T-cell (primary cell): ENCODE data around the gene MSLN. TPM values are rescaled to one million over a fixed set of nuclear protein-coding genes. Genes with fewer than 3 reads are reported as not detected.

Source experiments
- ATAC-seq, 4 experiments: fragments of 200-7000 bp in 3 of 4; fragments of 150-1000 bp in 1 of 4; cut with Tn5 transposase; replicated peaks in 1 of 4; 1 replicate in 3 of 4; 2 replicates in 1 of 4; pipeline ENCODE4 v1.10.0; 2021; ENCODE audit warnings: moderate library complexity in 3 of 4, mild to moderate bottlenecking in 2 of 4, moderate number of reproducible peaks in 1 of 4
- CTCF ChIA-PET, 2 donors: fragments of 300-600 bp; sonication (Branson Sonifier 250); formaldehyde crosslinking; loops; one replicate each; lab custom pipeline; 2022; ENCODE audit warnings: antibody characterized with exemption in 2 of 2; lab: Charles Lee
- POLR2A ChIA-PET, 2 donors: fragments of 300-600 bp; sonication (Branson Sonifier 250); formaldehyde crosslinking; loops; one replicate each; lab custom pipeline; 2022; ENCODE audit warnings: antibody characterized with exemption in 2 of 2; lab: Charles Lee
- DNase-seq, 35 experiments: peaks; one replicate each; pipeline versions ENCODE4 v3.0.0 to v3.0.0-alpha.2; 2013 to 2023
- H3K27ac ChIP-seq: one replicate; pipeline ENCODE4 v1.5.1; 2013; ENCODE audit warnings: low read length
- H3K27me3 ChIP-seq, 2 experiments: replicated peaks in 1 of 2; 1 replicate in 1 of 2; 2 replicates in 1 of 2; pipeline versions ENCODE4 v1.6.1 to v1.7.0; 2013; ENCODE audit warnings: low read length in 1 of 2, mixed read lengths in 1 of 2; ENCODE audit not compliant: control insufficient read depth in 2 of 2, insufficient read depth in 2 of 2; ENCODE audit errors: extremely low read depth in 1 of 2
- H3K36me3 ChIP-seq, 2 donors: 1 replicate in 1 of 2; 2 replicates in 1 of 2; pipeline versions ENCODE4 v1.6.1 to v1.7.0; 2013; ENCODE audit warnings: low read length in 1 of 2; ENCODE audit not compliant: control insufficient read depth in 2 of 2, insufficient read depth in 1 of 2; ENCODE audit errors: extremely low read depth in 1 of 2
- H3K4me1 ChIP-seq, 2 experiments: 1 replicate in 1 of 2; 2 replicates in 1 of 2; pipeline versions ENCODE4 v1.6.1 to v1.7.0; 2013; ENCODE audit warnings: low read length in 2 of 2, mixed read lengths in 1 of 2; ENCODE audit not compliant: insufficient read depth in 2 of 2, control insufficient read depth in 1 of 2; ENCODE audit errors: extremely low read depth in 1 of 2
- H3K4me3 ChIP-seq, 2 donors: 1 replicate in 1 of 2; 2 replicates in 1 of 2; pipeline versions ENCODE4 v1.5.1 to v1.7.0; 2013; ENCODE audit warnings: mild to moderate bottlenecking in 2 of 2, low read length in 1 of 2, moderate library complexity in 1 of 2; ENCODE audit not compliant: control insufficient read depth in 1 of 2; ENCODE audit errors: extremely low read depth in 1 of 2
- H3K9me3 ChIP-seq: 2 replicates; pipeline ENCODE4 v1.7.0; 2013
- H3K27ac Mint-ChIP-seq, 2 donors: one replicate each; pipeline ENCODE4 v1.8.0; 2020 to 2021; ENCODE audit warnings: mild to moderate bottlenecking in 2 of 2, mixed read lengths in 2 of 2
- H3K27me3 Mint-ChIP-seq, 2 donors: one replicate each; pipeline ENCODE4 v1.8.0; 2021 to 2022; ENCODE audit warnings: mixed read lengths in 2 of 2
- H3K36me3 Mint-ChIP-seq: one replicate; pipeline ENCODE4 v1.8.0; 2021; ENCODE audit warnings: mixed read lengths
- H3K4me1 Mint-ChIP-seq, 3 donors: one replicate each; pipeline ENCODE4 v1.8.0; 2020 to 2022; ENCODE audit warnings: mixed read lengths in 3 of 3, mild to moderate bottlenecking in 1 of 3
- H3K4me3 Mint-ChIP-seq, 3 donors: one replicate each; pipeline ENCODE4 v1.8.0; 2020 to 2022; ENCODE audit warnings: mild to moderate bottlenecking in 3 of 3, mixed read lengths in 3 of 3, moderate library complexity in 3 of 3
- H3K9me3 Mint-ChIP-seq, 3 donors: one replicate each; pipeline ENCODE4 v1.8.0; 2020 to 2022; ENCODE audit warnings: mixed read lengths in 3 of 3
- WGBS: methylation state at CpG from one replicate; pipeline ENCODE4 v1.1.5; 2013; ENCODE audit warnings: missing lambda C conversion rate; ENCODE audit not compliant: insufficient coverage; 5-methylcytosine and 5-hydroxymethylcytosine counted together
- total RNA-seq, 35 experiments: library from RNA in 6 of 35; stranded (reverse) in 6 of 35; fragments of 120-200 nt in 1 of 35; gene quantifications; one replicate each; pipeline versions ENCODE4 v1.2.1 to v1.2.4 and lab custom pipeline; 2013 to 2026

MSLN gene
- total RNA-seq, 5 donors from 2014 or later (not counting 1 experiment from before 2014, with no cell fraction given): 0.55 to 0.60 TPM; not detected in 3

- CTCF ChIA-PET: interaction anchor here (0.5 to 0.6 kb wide), 2 partner anchors 220 to 313 kb away, joined by 3 read pairs; no protein-coding TSS in a partner anchor
- DNase-seq (no peak), ATAC-seq (no peak)
- Histone ChIP-seq H3K36me3 (no peaks in the 10 kb centered on the region), H3K4me3 (no peak overlapping the region), H3K27me3 (peaks cover 0 to 16% of the 10 kb centered on the region in 2 experiments), H3K4me1 (peaks cover 0 to 19% of the 10 kb centered on the region in 2 experiments), H3K27ac (no peak overlapping the region), H3K9me3 (no peaks in the 10 kb centered on the region)
- H3K9me3 Mint-ChIP-seq: no peaks in the 10 kb centered on the region
- H3K4me3 Mint-ChIP-seq: no peak overlapping the region
- 88% methylated on average over 15 of the region's 21 CpGs for WGBS
- no peaks in the 10 kb centered on the region for H3K27me3 Mint-ChIP-seq
- H3K27ac Mint-ChIP-seq: no peak overlapping the region
- no peaks in the 10 kb centered on the region for H3K36me3 Mint-ChIP-seq
- POLR2A ChIA-PET: interaction anchor here in 1 of 2 donors (0.7 kb wide), 1 partner anchor 30 kb away, joined by 3 read pairs; no protein-coding TSS in a partner anchor
- peaks cover 0 to 11% (median 8%) of the 10 kb centered on the region in 3 donors for H3K4me1 Mint-ChIP-seq
Measured at GRCh38 chr16:743794-744500, 16.6 kb upstream of the MSLN start.

GRCh38 chr16:745739-746138, 14.8 kb upstream of the MSLN start:
- Histone ChIP-seq H3K4me3 (no peak overlapping the region), H3K27ac (no peak overlapping the region), H3K9me3 (no peaks in the 10 kb centered on the region), H3K4me1 (peaks cover 0 to 5% of the 10 kb centered on the region in 2 experiments), H3K36me3 (no peaks in the 10 kb centered on the region), H3K27me3 (peaks cover 0 to 16% of the 10 kb centered on the region in 2 experiments)
- ATAC-seq (no peak), DNase-seq (no peak)
- no peaks in the 10 kb centered on the region for H3K36me3 Mint-ChIP-seq
- 17% methylated on average over 1 of the region's 14 CpGs for WGBS
- H3K4me1 Mint-ChIP-seq: peaks cover 0 to 3% (median 0%) of the 10 kb centered on the region in 3 donors
- ChIA-PET CTCF (interaction anchor here in 1 of 2 donors (0.5 kb wide), 1 partner anchor 30 kb away, joined by 3 read pairs; no protein-coding TSS in a partner anchor), POLR2A (no interaction called here)
- no peaks in the 10 kb centered on the region for H3K27me3 Mint-ChIP-seq
- H3K27ac Mint-ChIP-seq: no peak overlapping the region
- H3K4me3 Mint-ChIP-seq: no peak overlapping the region
- H3K9me3 Mint-ChIP-seq: no peaks in the 10 kb centered on the region

GRCh38 chr16:746637-747036, 13.9 kb upstream of the MSLN start:
- Histone ChIP-seq H3K27ac (no peak overlapping the region), H3K4me3 (no peak overlapping the region), H3K9me3 (no peaks in the 10 kb centered on the region), H3K27me3 (peaks cover 0 to 16% of the 10 kb centered on the region in 2 experiments), H3K4me1 (no peaks in the 10 kb centered on the region), H3K36me3 (no peaks in the 10 kb centered on the region)
- H3K4me3 Mint-ChIP-seq: no peak overlapping the region
- ATAC-seq (no peak), DNase-seq (no peak)
- H3K27ac Mint-ChIP-seq: no peak overlapping the region
- ChIA-PET POLR2A (no interaction called here), CTCF (no interaction called here)
- H3K27me3 Mint-ChIP-seq: no peaks in the 10 kb centered on the region
- no peaks in the 10 kb centered on the region for H3K9me3 Mint-ChIP-seq
- 88% methylated on average over 4 of the region's 13 CpGs for WGBS
- no peaks in the 10 kb centered on the region for H3K4me1 Mint-ChIP-seq
- no peaks in the 10 kb centered on the region for H3K36me3 Mint-ChIP-seq

GRCh38 chr16:747978-748746, 12.4 kb upstream of the MSLN start:
- Mint-ChIP-seq H3K4me1 (no peaks in the 10 kb centered on the region), H3K36me3 (no peaks in the 10 kb centered on the region), H3K27ac (no peak overlapping the region), H3K9me3 (no peaks in the 10 kb centered on the region), H3K27me3 (no peaks in the 10 kb centered on the region), H3K4me3 (no peak overlapping the region)
- H3K4me3 ChIP-seq: no peak overlapping the region
- POLR2A ChIA-PET: no interaction called here
- CTCF ChIA-PET: no interaction called here
- no peaks in the 10 kb centered on the region for H3K36me3 ChIP-seq
- H3K9me3 ChIP-seq: no peaks in the 10 kb centered on the region
- H3K27me3 ChIP-seq: peaks cover 0 to 16% of the 10 kb centered on the region in 2 experiments
- WGBS: 79% methylated on average over 26 of the region's 39 CpGs
- no peak overlapping the region for H3K27ac ChIP-seq
- DNase-seq: no peak
- no peaks in the 10 kb centered on the region for H3K4me1 ChIP-seq
- no peak for ATAC-seq

GRCh38 chr16:749010-749409, 11.5 kb upstream of the MSLN start:
- DNase-seq: no peak
- no peaks in the 10 kb centered on the region for H3K36me3 Mint-ChIP-seq
- CTCF ChIA-PET: interaction anchor here in 1 of 2 donors (0.7 kb wide), 1 partner anchor 18 kb away, joined by 4 read pairs; no protein-coding TSS in a partner anchor
- H3K27me3 Mint-ChIP-seq: no peaks in the 10 kb centered on the region
- H3K27ac Mint-ChIP-seq: no peak overlapping the region
- H3K9me3 Mint-ChIP-seq: no peaks in the 10 kb centered on the region
- POLR2A ChIA-PET: interaction anchor here in 1 of 2 donors (0.7 kb wide), 1 partner anchor 497 kb away, joined by 4 read pairs; no protein-coding TSS in a partner anchor
- Histone ChIP-seq H3K4me1 (no peaks in the 10 kb centered on the region), H3K27ac (no peak overlapping the region), H3K4me3 (no peak overlapping the region), H3K27me3 (peaks cover 0 to 16% of the 10 kb centered on the region in 2 experiments), H3K36me3 (no peaks in the 10 kb centered on the region), H3K9me3 (no peaks in the 10 kb centered on the region)
- no peak overlapping the region for H3K4me3 Mint-ChIP-seq
- no peak for ATAC-seq
- 71% methylated on average over 1 of the region's 6 CpGs for WGBS
- no peaks in the 10 kb centered on the region for H3K4me1 Mint-ChIP-seq

GRCh38 chr16:750485-750884, 10.0 kb upstream of the MSLN start:
- DNase-seq: no peak
- peaks cover 0 to 16% of the 10 kb centered on the region in 2 experiments for H3K27me3 ChIP-seq
- no peak for ATAC-seq

More at GRCh38 chr16:750485-750884, 10.0 kb upstream of the MSLN start:
- POLR2A ChIA-PET: no interaction called here
- no peak overlapping the region for H3K4me3 Mint-ChIP-seq
- Histone ChIP-seq H3K9me3 (no peaks in the 10 kb centered on the region), H3K4me3 (no peak overlapping the region), H3K4me1 (peaks cover 0 to 4% of the 10 kb centered on the region in 2 experiments), H3K27ac (no peak overlapping the region), H3K36me3 (no peaks in the 10 kb centered on the region)
- 95% methylated on average over 5 of the region's 9 CpGs for WGBS
- no peaks in the 10 kb centered on the region for H3K36me3 Mint-ChIP-seq
- H3K9me3 Mint-ChIP-seq: no peaks in the 10 kb centered on the region
- H3K27me3 Mint-ChIP-seq: no peaks in the 10 kb centered on the region
- CTCF ChIA-PET: no interaction called here
- H3K27ac Mint-ChIP-seq: no peak overlapping the region
- H3K4me1 Mint-ChIP-seq: peaks cover 0 to 3% (median 2%) of the 10 kb centered on the region in 3 donors
